HEK293 (cell line): ENCODE measurements around the gene CCDC17.

Source experiments
- CTCF ChIP-seq: fragments of 450-650 bp; formaldehyde crosslinking; IDR thresholded peaks from 2 replicates; pipeline ENCODE4 v1.5.1; 2016; ENCODE audit warnings: missing biosample characterization, missing genetic modification characterization
- OVOL3 ChIP-seq: fragments of 450-650 bp; formaldehyde crosslinking; IDR thresholded peaks from 2 replicates; pipeline ENCODE4 v1.5.1; 2016; ENCODE audit warnings: missing biosample characterization, missing genetic modification characterization
- TRIM28 ChIP-seq: IDR thresholded peaks from 2 replicates; pipeline ENCODE4 v1.6.1; 2011; ENCODE audit warnings: low read length, control low read depth, borderline replicate concordance
- YY1 ChIP-seq: fragments of 450-650 bp; formaldehyde crosslinking; IDR thresholded peaks from 2 replicates; pipeline ENCODE4 v1.5.1; 2018; ENCODE audit warnings: missing biosample characterization, missing genetic modification characterization
- ZBTB1 ChIP-seq: fragments of 450-650 bp; formaldehyde crosslinking; IDR thresholded peaks from 2 replicates; pipeline ENCODE4 v1.5.1; 2016; ENCODE audit warnings: missing biosample characterization, missing genetic modification characterization
- ZNF221 ChIP-seq: fragments of 450-650 bp; formaldehyde crosslinking; IDR thresholded peaks from 2 replicates; pipeline ENCODE4 v1.5.1; 2017; ENCODE audit warnings: missing biosample characterization, missing genetic modification characterization, borderline replicate concordance
- ZNF341 ChIP-seq: fragments of 450-650 bp; formaldehyde crosslinking; IDR thresholded peaks from 2 replicates; pipeline ENCODE4; 2016; ENCODE audit warnings: low read depth, missing biosample characterization, missing genetic modification characterization
- ZNF510 ChIP-seq: fragments of 450-650 bp; formaldehyde crosslinking; IDR thresholded peaks from 2 replicates; pipeline ENCODE4 v1.5.1; 2018; ENCODE audit warnings: mild to moderate bottlenecking, missing genetic modification characterization, missing biosample characterization; ENCODE audit not compliant: insufficient replicate concordance
- ZSCAN18 ChIP-seq: fragments of 450-650 bp; formaldehyde crosslinking; IDR thresholded peaks from 2 replicates; pipeline ENCODE4 v1.5.1; 2016; ENCODE audit warnings: missing biosample characterization, missing genetic modification characterization
- TF ChIP-seq, protein P1 (sequence below): fragments of 450-650 bp; formaldehyde crosslinking; IDR thresholded peaks from 2 replicates; pipeline ENCODE4 v1.5.1; 2016; ENCODE audit warnings: missing biosample characterization, missing genetic modification characterization
- TF ChIP-seq, protein P2 (sequence below): fragments of 450-650 bp; formaldehyde crosslinking; IDR thresholded peaks from 2 replicates; pipeline ENCODE4 v1.5.1; 2016; ENCODE audit warnings: missing biosample characterization, missing genetic modification characterization

GRCh38 chr1:45574105-45574626 is 49.7 kb downstream of the CCDC17 start:
- no peak for TF ChIP-seq YY1 (tag by site-specific recombination)
- no peak for TF ChIP-seq ZNF221
- no peak for TF ChIP-seq OVOL3 (tag by site-specific recombination)
- no peak for TF ChIP-seq TRIM28
- TF ChIP-seq CTCF, result no peak
- no peak for TF ChIP-seq ZNF510 (tag by site-specific recombination)
- TF ChIP-seq, protein P1, sequence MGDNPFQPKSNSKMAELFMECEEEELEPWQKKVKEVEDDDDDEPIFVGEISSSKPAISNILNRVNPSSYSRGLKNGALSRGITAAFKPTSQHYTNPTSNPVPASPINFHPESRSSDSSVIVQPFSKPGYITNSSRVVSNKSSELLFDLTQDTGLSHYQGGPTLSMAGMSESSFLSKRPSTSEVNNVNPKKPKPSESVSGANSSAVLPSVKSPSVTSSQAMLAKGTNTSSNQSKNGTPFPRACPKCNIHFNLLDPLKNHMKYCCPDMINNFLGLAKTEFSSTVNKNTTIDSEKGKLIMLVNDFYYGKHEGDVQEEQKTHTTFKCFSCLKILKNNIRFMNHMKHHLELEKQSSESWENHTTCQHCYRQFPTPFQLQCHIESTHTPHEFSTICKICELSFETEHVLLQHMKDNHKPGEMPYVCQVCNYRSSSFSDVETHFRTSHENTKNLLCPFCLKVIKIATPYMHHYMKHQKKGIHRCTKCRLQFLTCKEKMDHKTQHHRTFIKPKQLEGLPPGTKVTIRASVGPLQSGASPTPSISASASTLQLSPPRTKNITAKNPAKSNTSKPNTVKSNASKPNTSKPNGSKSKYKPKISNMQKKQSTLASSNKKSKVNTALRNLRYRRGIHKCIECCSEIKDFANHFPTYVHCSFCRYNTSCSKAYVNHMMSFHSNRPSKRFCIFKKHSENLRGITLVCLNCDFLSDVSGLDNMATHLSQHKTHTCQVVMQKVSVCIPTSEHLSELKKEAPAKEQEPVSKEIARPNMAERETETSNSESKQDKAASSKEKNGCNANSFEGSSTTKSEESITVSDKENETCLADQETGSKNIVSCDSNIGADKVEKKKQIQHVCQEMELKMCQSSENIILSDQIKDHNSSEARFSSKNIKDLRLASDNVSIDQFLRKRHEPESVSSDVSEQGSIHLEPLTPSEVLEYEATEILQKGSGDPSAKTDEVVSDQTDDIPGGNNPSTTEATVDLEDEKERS, result no peak
- no peak for TF ChIP-seq ZNF341 (tag by site-specific recombination)
- no peak for TF ChIP-seq ZBTB1 (tag by site-specific recombination)
- TF ChIP-seq, protein P2, sequence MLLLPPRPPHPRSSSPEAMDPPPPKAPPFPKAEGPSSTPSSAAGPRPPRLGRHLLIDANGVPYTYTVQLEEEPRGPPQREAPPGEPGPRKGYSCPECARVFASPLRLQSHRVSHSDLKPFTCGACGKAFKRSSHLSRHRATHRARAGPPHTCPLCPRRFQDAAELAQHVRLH (tag by site-specific recombination), result no peak
- TF ChIP-seq ZSCAN18, result no peak
